H1 (cell line): ENCODE data around the gene FRMD4A. TPM values are rescaled to one million over a fixed set of nuclear protein-coding genes. Genes with fewer than 3 reads are reported as not detected.

ENCODE experiments used
- CREB1 ChIP-seq: IDR thresholded peaks from 2 replicates; pipeline ENCODE4 v1.6.1; 2012; ENCODE audit warnings: inconsistent platforms
- SP2 ChIP-seq: IDR thresholded peaks from 2 replicates; pipeline ENCODE4 v1.6.1; 2012; ENCODE audit warnings: mild to moderate bottlenecking, low read length, inconsistent platforms
- polyA plus RNA-seq, 7 experiments: library from polyadenylated mRNA; depleted of rRNA in 3 of 7; stranded (reverse) in 5 of 7; unstranded in 2 of 7; fragments of >200 nt in 5 of 7; fragments of 200-250 nt in 2 of 7; gene quantifications; 1 replicate in 5 of 7; 2 replicates in 1 of 7; 4 replicates in 1 of 7; pipeline versions ENCODE4 v1.2.1 to v1.2.3, GENCODE V29; 2011 to 2013; ENCODE audit warnings: missing spikeins in 2 of 7, mixed read lengths in 2 of 7
- total RNA-seq: library from RNA; stranded (reverse); fragmentation: NEBNext Ultra II Directional; extraction: Animal tissue kit (Norgen Biotek cat#: 25700); gene quantifications from 2 replicates; pipeline ENCODE4 v1.2.1, GENCODE V29; 2021
- TF ChIP-seq, protein P1 (sequence below): fragments of 300-600 bp; sonication (generic); IDR thresholded peaks from 2 replicates; pipeline ENCODE4 v1.7.1; 2012; ENCODE audit warnings: low read length, moderate library complexity, mild to moderate bottlenecking, inconsistent platforms; ENCODE audit not compliant: insufficient replicate concordance

The FRMD4A gene
- total and polyA plus RNA-seq, 2 of the 8 experiments (the other 6 are each of a cell fraction or from before 2014, with no cell fraction given): 38.6 to 39.6 TPM

DNA sequence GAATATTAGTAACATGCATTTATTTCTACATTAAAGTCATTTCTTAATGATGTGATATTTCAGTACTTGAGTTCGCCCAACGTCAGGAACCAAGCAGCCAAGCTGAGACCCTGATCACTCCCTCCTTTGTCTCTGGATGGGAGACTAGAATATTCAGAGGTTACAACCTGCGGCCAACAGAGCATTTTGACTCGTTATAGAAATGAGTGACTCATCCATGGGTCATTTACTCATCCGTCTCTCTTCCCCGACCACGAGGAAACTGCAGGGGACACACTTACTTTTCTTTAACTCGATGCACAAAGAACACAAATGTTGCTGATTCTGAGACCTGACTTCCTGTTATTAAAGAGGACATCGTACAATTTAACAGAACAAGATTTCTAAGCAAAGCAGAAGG is 343.3 kb downstream of the FRMD4A start (continued):
- TF ChIP-seq, protein P1, sequence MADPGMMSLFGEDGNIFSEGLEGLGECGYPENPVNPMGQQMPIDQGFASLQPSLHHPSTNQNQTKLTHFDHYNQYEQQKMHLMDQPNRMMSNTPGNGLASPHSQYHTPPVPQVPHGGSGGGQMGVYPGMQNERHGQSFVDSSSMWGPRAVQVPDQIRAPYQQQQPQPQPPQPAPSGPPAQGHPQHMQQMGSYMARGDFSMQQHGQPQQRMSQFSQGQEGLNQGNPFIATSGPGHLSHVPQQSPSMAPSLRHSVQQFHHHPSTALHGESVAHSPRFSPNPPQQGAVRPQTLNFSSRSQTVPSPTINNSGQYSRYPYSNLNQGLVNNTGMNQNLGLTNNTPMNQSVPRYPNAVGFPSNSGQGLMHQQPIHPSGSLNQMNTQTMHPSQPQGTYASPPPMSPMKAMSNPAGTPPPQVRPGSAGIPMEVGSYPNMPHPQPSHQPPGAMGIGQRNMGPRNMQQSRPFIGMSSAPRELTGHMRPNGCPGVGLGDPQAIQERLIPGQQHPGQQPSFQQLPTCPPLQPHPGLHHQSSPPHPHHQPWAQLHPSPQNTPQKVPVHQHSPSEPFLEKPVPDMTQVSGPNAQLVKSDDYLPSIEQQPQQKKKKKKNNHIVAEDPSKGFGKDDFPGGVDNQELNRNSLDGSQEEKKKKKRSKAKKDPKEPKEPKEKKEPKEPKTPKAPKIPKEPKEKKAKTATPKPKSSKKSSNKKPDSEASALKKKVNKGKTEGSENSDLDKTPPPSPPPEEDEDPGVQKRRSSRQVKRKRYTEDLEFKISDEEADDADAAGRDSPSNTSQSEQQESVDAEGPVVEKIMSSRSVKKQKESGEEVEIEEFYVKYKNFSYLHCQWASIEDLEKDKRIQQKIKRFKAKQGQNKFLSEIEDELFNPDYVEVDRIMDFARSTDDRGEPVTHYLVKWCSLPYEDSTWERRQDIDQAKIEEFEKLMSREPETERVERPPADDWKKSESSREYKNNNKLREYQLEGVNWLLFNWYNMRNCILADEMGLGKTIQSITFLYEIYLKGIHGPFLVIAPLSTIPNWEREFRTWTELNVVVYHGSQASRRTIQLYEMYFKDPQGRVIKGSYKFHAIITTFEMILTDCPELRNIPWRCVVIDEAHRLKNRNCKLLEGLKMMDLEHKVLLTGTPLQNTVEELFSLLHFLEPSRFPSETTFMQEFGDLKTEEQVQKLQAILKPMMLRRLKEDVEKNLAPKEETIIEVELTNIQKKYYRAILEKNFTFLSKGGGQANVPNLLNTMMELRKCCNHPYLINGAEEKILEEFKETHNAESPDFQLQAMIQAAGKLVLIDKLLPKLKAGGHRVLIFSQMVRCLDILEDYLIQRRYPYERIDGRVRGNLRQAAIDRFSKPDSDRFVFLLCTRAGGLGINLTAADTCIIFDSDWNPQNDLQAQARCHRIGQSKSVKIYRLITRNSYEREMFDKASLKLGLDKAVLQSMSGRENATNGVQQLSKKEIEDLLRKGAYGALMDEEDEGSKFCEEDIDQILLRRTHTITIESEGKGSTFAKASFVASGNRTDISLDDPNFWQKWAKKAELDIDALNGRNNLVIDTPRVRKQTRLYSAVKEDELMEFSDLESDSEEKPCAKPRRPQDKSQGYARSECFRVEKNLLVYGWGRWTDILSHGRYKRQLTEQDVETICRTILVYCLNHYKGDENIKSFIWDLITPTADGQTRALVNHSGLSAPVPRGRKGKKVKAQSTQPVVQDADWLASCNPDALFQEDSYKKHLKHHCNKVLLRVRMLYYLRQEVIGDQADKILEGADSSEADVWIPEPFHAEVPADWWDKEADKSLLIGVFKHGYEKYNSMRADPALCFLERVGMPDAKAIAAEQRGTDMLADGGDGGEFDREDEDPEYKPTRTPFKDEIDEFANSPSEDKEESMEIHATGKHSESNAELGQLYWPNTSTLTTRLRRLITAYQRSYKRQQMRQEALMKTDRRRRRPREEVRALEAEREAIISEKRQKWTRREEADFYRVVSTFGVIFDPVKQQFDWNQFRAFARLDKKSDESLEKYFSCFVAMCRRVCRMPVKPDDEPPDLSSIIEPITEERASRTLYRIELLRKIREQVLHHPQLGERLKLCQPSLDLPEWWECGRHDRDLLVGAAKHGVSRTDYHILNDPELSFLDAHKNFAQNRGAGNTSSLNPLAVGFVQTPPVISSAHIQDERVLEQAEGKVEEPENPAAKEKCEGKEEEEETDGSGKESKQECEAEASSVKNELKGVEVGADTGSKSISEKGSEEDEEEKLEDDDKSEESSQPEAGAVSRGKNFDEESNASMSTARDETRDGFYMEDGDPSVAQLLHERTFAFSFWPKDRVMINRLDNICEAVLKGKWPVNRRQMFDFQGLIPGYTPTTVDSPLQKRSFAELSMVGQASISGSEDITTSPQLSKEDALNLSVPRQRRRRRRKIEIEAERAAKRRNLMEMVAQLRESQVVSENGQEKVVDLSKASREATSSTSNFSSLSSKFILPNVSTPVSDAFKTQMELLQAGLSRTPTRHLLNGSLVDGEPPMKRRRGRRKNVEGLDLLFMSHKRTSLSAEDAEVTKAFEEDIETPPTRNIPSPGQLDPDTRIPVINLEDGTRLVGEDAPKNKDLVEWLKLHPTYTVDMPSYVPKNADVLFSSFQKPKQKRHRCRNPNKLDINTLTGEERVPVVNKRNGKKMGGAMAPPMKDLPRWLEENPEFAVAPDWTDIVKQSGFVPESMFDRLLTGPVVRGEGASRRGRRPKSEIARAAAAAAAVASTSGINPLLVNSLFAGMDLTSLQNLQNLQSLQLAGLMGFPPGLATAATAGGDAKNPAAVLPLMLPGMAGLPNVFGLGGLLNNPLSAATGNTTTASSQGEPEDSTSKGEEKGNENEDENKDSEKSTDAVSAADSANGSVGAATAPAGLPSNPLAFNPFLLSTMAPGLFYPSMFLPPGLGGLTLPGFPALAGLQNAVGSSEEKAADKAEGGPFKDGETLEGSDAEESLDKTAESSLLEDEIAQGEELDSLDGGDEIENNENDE: no peak
- TF ChIP-seq CREB1 (no peak), SP2 (no peak)
